Measurements from ENCODE around the gene LCN6.

GRCh38 chr9:136751244-136751643 is 2.9 kb upstream of the LCN6 start:
- TF ChIP-seq ZNF384 (IDR thresholded peaks at IDR 0.05; ENCODE audit: low read depth, low read length) (no peak), NRF1 (conservative IDR thresholded peaks at IDR 0.05 in 1 of 2, IDR thresholded peaks at IDR 0.05 in 1 of 2) (no peak)

Measured in K562 (cell line).